AML-193 (cell line): ENCODE results near the gene ADGRA3.

Experiments
- DNase-seq, 2 experiments: peaks; one replicate each; lab custom pipeline; 2025; lab: John Stamatoyannopoulos, UW

The ADGRA3 gene

DNA sequence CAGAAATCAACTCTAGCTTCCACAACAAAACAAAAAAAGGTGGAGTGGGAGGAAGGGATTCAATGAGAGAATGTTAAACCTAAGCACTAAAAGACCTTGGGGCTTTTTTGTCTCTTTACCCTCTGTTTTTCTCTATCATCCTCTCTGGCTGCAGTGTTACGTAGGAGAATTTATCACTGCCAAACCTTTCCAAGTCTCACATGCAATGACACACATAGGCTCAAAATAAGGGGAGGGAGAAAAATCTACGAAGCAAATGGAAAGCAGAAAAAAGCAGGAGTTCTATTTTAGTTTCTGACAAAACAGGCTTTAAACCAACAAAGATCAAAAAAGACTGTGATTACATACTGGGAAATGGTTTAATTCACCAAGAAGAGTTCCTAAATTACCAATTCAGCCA, 152.1 kb downstream of the ADGRA3 start:
- no peak for DNase-seq

DNA sequence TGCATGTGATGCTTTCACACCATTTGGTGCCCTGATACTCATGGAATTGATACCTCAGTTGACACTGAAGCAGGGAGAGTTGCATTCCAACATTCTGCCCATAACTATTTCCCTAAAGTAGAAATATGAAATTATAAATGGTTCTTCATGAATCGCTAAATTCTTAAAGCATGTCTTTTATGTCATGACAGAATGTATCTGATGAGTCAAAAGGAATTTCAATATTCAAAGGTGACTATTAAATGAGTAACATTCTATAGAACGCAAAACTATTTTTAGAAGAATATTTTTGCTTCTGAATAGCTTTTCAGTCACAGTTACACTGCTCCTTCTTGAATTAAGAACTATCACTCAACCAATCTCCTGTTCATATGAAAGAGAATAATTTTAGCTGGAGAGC, 152.8 kb downstream of the ADGRA3 start:
- no peak for DNase-seq

DNA sequence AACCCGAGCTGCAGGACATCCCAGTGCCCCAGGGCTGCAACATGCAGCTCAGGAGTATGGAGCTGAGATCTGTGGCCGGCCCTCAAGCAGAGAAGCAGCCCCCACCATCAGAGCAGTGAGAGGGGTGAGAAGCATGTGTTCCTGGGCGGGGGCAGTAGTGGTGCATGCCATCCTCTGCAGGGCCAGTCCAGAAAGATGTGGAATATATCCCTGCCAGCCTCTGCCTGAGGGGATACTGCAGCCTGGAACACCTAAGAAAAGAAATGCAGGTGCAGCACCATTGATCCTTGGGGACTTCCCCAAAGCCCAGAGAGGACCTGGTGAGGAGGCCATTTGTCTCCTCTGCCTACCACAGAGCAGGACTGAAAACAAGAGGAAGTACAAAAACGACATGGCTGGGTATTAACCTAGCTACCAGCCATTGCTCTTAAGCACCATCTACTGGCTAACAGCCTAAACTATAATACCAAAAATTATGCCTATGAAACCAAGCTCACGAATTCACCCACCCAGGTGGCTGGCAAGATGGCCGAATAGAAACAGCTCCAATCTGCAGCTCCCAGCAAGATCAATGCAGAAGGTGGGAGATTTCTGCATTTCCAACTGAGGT, 158.8 kb downstream of the ADGRA3 start:
- peak; percentile 10 to 31 for DNase-seq

DNA sequence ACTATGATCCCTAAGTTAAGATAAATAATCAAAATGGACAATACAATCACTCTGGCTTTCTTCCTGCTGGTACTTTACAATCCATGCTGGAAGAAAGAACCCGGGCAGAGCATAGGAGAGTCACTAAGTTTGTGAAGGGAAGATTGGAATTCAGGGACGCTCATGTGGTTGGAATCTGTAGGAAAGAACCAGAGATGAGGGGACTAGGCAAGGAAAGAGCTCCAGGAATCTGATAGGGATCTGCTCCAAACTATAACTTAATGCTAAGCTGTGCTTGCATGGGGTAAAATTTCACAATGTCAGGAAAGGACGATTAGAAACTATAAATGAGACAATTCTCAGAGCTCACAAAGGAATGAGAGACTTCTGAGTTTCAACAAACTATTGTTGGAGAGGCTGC, 167.5 kb downstream of the ADGRA3 start:
- DNase-seq: no peak

DNA sequence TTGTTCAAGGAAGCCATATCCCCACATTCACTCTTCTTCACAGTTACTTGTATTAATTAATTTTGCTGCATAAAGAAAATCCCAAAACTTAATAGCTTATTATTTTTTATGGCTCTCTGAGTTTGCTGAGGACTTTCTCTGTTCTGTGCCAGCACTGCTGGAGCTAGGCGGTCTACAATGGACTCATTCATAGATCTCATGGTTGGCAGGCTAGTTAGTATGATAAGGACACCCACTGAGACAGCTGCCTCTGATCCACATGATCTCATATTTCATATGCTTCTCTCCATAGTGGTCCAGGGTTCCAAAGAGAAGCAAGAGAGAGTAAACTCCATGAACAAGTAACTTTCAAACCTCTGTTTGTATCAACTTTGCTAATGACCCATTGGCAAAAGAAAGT, 170.2 kb downstream of the ADGRA3 start:
- DNase-seq: no peak

- DNase-seq: no peak
Observed at GRCh38 chr4:22345055-22345454, 170.8 kb downstream of the ADGRA3 start.

DNA sequence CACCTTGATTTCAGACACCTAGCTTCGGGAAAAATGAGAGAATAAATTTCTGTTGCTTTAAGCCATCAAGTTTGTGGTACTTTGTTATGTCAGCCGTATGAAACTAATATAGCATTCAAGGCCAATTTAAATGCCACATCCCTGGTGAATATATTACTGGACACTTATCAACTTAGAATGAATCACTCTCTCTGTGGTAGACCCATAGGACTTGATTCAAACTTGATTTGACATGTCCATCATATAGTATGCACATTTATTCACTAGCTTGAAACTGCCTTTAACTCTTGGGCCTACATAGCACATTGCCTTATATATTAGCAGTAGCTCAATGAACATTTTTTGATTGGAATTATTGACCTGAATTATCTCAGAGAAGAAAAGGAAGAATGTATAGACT, 172.3 kb downstream of the ADGRA3 start:
- no peak for DNase-seq

DNA sequence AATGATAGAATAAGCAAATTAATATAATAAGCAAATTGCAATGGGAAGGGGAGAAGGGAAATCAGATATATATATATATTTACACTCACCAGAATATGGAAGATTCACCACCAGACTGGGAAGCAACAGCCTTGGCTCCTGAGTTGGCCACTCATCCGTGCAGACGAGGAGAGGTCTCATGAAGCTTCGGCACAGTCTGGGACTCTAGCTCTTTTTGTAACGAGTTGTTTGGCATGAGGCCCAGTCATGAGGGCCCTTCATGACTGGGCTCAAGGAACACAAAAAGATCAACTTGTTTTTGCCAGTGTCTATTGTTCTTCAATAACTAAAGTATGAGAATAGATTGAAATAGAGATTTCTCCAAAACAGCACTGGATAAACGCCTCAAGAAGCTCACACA, 176.4 kb downstream of the ADGRA3 start:
- DNase-seq: no peak

DNA sequence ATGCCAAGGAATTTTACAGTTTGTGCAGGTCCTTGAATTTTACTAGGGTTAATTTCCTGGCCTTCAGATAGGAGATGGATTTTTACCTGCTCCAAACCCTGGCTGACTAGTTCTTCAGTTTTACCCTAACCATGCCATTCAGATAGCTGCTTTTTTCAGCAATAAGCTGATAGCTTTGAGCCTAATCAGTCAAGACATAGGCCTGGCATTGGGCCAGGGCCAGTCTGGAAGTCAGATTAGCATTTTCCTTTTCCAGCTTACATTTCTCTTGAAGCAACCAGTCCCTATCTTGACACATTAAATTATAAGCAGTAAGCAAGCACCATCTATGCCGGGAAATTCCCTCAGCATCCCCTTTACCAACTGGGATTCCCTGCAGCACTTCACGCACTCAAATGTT, 177.1 kb downstream of the ADGRA3 start:
- DNase-seq: no peak
